OCI-LY1 (cell line): Measurements from ENCODE around the gene USP49.
A peak's percentile ranks its signal among the peaks of the same experiment; 100 is the strongest.

Source experiments
- H2AFZ ChIP-seq: fragments of 200-600 bp; sonication (generic), shearing (Covaris generic); 2 replicates; pipeline ENCODE4 v1.6.0; 2014; ENCODE audit warnings: antibody characterized with exemption, mild to moderate bottlenecking, low read length
- H3F3A ChIP-seq: fragments of 200-600 bp; sonication (generic), shearing (Covaris generic); 2 replicates; pipeline ENCODE4 v1.6.0; 2014; ENCODE audit warnings: mild to moderate bottlenecking, antibody characterized with exemption, low read length, moderate library complexity; ENCODE audit not compliant: insufficient read depth
- H3K27ac ChIP-seq: fragments of 200-600 bp; sonication (generic); 2 replicates; pipeline ENCODE4 v1.5.1; 2014; ENCODE audit warnings: low read length, mixed run types, mild to moderate bottlenecking, low read depth; ENCODE audit not compliant: poor library complexity, severe bottlenecking
- H3K27me3 ChIP-seq: fragments of 200-600 bp; sonication (generic); 2 replicates; pipeline ENCODE4 v1.6.0; 2014; ENCODE audit warnings: antibody characterized with exemption, mild to moderate bottlenecking, low read length, moderate library complexity; ENCODE audit not compliant: insufficient read depth
- H3K36me3 ChIP-seq: fragments of 200-600 bp; sonication (generic); 2 replicates; pipeline ENCODE4 v1.6.1; 2014; ENCODE audit warnings: mild to moderate bottlenecking, antibody characterized with exemption, low read length, moderate library complexity, mixed read lengths; ENCODE audit not compliant: insufficient read depth
- H3K4me1 ChIP-seq: fragments of 200-600 bp; sonication (generic); 2 replicates; pipeline ENCODE4 v1.5.1; 2014; ENCODE audit warnings: mild to moderate bottlenecking, low read length, moderate library complexity; ENCODE audit not compliant: insufficient read depth, severe bottlenecking
- H3K4me2 ChIP-seq: fragments of 200-600 bp; sonication (generic), shearing (Covaris generic); 2 replicates; pipeline ENCODE4 v1.6.1; 2014; ENCODE audit warnings: low read length
- H3K4me3 ChIP-seq: fragments of 200-600 bp; sonication (generic); 2 replicates; pipeline ENCODE4 v1.5.1; 2014; ENCODE audit warnings: low read length, low read depth, mild to moderate bottlenecking, mixed read lengths; ENCODE audit not compliant: poor library complexity, severe bottlenecking
- H3K79me2 ChIP-seq: fragments of 200-600 bp; shearing (Covaris generic); 2 replicates; pipeline ENCODE4 v1.6.1; 2016; ENCODE audit warnings: mixed run types, low read length, mixed read lengths; ENCODE audit not compliant: insufficient read depth
- H3K9ac ChIP-seq: fragments of 200-600 bp; sonication (generic), shearing (Covaris generic); 2 replicates; pipeline ENCODE4 v1.6.1; 2014; ENCODE audit warnings: mild to moderate bottlenecking, low read length, mixed read lengths
- H3K9me2 ChIP-seq: fragments of 200-600 bp; sonication (generic), shearing (Covaris generic); 2 replicates; pipeline ENCODE4 v1.6.1; 2014; ENCODE audit warnings: low read depth, mild to moderate bottlenecking, low read length, mixed read lengths
- H3K9me3 ChIP-seq: fragments of 200-600 bp; shearing (Covaris generic); 2 replicates; pipeline ENCODE4 v1.6.1; 2014; ENCODE audit warnings: low read length, mixed read lengths
- H4K20me1 ChIP-seq: fragments of 200-600 bp; sonication (generic), shearing (Covaris generic); 2 replicates; pipeline ENCODE4 v1.6.0; 2016; ENCODE audit warnings: mild to moderate bottlenecking, low read length; ENCODE audit not compliant: insufficient read depth
- EZH2 ChIP-seq: fragments of 200-600 bp; sonication (generic), shearing (Covaris generic); IDR thresholded peaks from 2 replicates; pipeline ENCODE4 v1.8.0; 2017; ENCODE audit warnings: borderline replicate concordance, mixed run types, mild to moderate bottlenecking, antibody characterized with exemption, low read length, moderate library complexity, mixed read lengths
- TF ChIP-seq, protein P1 (sequence below): fragments of 200-600 bp; sonication (generic), shearing (Covaris generic); IDR thresholded peaks from 2 replicates; pipeline ENCODE4 v1.5.1; 2017; ENCODE audit warnings: mild to moderate bottlenecking, antibody characterized with exemption, low read length, moderate library complexity, mixed read lengths

The USP49 gene

GRCh38 chr6:41914343-41914742, 19.2 kb upstream of the USP49 start:
- Histone ChIP-seq H3K4me2 (no peak overlapping the region), H3F3A (no peaks in the 10 kb centered on the region), H3K27ac (no peak overlapping the region), H3K9ac (no peak overlapping the region), H3K9me2 (no peaks in the 10 kb centered on the region), H3K9me3 (no peaks in the 10 kb centered on the region), H3K27me3 (no peaks in the 10 kb centered on the region), H3K79me2 (0 out of 2 replicates have a peak, but pooled peaks cover 2% of the 10 kb centered on the region), H2AFZ (no peak overlapping the region), H3K36me3 (peaks cover 42% of the 10 kb centered on the region), H4K20me1 (no peaks in the 10 kb centered on the region), H3K4me3 (no peak overlapping the region), H3K4me1 (peaks cover 3% of the 10 kb centered on the region)
- TF ChIP-seq, protein P1, sequence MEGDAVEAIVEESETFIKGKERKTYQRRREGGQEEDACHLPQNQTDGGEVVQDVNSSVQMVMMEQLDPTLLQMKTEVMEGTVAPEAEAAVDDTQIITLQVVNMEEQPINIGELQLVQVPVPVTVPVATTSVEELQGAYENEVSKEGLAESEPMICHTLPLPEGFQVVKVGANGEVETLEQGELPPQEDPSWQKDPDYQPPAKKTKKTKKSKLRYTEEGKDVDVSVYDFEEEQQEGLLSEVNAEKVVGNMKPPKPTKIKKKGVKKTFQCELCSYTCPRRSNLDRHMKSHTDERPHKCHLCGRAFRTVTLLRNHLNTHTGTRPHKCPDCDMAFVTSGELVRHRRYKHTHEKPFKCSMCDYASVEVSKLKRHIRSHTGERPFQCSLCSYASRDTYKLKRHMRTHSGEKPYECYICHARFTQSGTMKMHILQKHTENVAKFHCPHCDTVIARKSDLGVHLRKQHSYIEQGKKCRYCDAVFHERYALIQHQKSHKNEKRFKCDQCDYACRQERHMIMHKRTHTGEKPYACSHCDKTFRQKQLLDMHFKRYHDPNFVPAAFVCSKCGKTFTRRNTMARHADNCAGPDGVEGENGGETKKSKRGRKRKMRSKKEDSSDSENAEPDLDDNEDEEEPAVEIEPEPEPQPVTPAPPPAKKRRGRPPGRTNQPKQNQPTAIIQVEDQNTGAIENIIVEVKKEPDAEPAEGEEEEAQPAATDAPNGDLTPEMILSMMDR, result no peak
- TF ChIP-seq EZH2, result no peak

- TF ChIP-seq EZH2, result no peak
- TF ChIP-seq, protein P1, result no peak
- Histone ChIP-seq H3K9me2 (no peaks in the 10 kb centered on the region), H3K4me2 (no peak overlapping the region), H4K20me1 (no peaks in the 10 kb centered on the region), H3K4me1 (no peaks in the 10 kb centered on the region), H3K9me3 (no peaks in the 10 kb centered on the region), H2AFZ (no peak overlapping the region), H3K27ac (no peak overlapping the region), H3K9ac (no peak overlapping the region), H3K4me3 (no peak overlapping the region), H3K36me3 (peaks cover 66% of the 10 kb centered on the region), H3F3A (no peaks in the 10 kb centered on the region), H3K27me3 (no peaks in the 10 kb centered on the region), H3K79me2 (no peaks in the 10 kb centered on the region)
These were observed 14.6 kb upstream of the USP49 start for GRCh38 chr6:41909727-41910126.

GRCh38 chr6:41901882-41902519, 6.8 kb upstream of the USP49 start:
- no peaks in the 10 kb centered on the region for H3K79me2 ChIP-seq
- H3F3A ChIP-seq, result no peaks in the 10 kb centered on the region

More at GRCh38 chr6:41901882-41902519, 6.8 kb upstream of the USP49 start:
- H3K27ac ChIP-seq, result no peak overlapping the region
- H4K20me1 ChIP-seq, result no peaks in the 10 kb centered on the region
- no peak overlapping the region for H2AFZ ChIP-seq
- H3K4me3 ChIP-seq, result no peak overlapping the region
- H3K4me1 ChIP-seq, result peaks cover 4% of the 10 kb centered on the region
- H3K9me2 ChIP-seq, result no peaks in the 10 kb centered on the region
- no peak overlapping the region for H3K9ac ChIP-seq
- TF ChIP-seq EZH2, result no peak
- TF ChIP-seq, protein P1, result peak; percentile 51
- H3K4me2 ChIP-seq, result no peak overlapping the region
- no peaks in the 10 kb centered on the region for H3K9me3 ChIP-seq
- peaks cover 31% of the 10 kb centered on the region for H3K36me3 ChIP-seq
- no peaks in the 10 kb centered on the region for H3K27me3 ChIP-seq
